H9 (cell line): Measurements from ENCODE around the gene VWF. TPM values are rescaled to one million over a fixed set of nuclear protein-coding genes. Genes with fewer than 3 reads are reported as not detected.

Experiments used
- DNase-seq: peaks from one replicate; pipeline ENCODE4 v3.0.0-alpha.2; 2017
- H2AFZ ChIP-seq: one replicate; pipeline ENCODE4 v1.6.1; 2013; ENCODE audit warnings: mild to moderate bottlenecking, low read length, control low read depth, moderate library complexity
- H2AK5ac ChIP-seq: 2 replicates; pipeline ENCODE4 v1.6.1; 2013; ENCODE audit warnings: low read length, control low read depth, mixed read lengths; ENCODE audit not compliant: insufficient read length
- H2BK120ac ChIP-seq: one replicate; pipeline ENCODE4 v1.6.1; 2013; ENCODE audit warnings: low read depth, mild to moderate bottlenecking, low read length, control low read depth, inconsistent platforms; ENCODE audit not compliant: poor library complexity, severe bottlenecking
- H2BK12ac ChIP-seq: 2 replicates; pipeline ENCODE4 v1.6.1; 2013; ENCODE audit warnings: low read length, control low read depth, mixed read lengths, low read depth; ENCODE audit not compliant: insufficient read length
- H2BK15ac ChIP-seq: 2 replicates; pipeline ENCODE4 v1.6.1; 2013; ENCODE audit warnings: low read depth, low read length, control low read depth
- H2BK20ac ChIP-seq: one replicate; pipeline ENCODE4 v1.6.1; 2013; ENCODE audit warnings: low read depth, mild to moderate bottlenecking, low read length, control low read depth, inconsistent platforms; ENCODE audit not compliant: poor library complexity, severe bottlenecking
- H2BK5ac ChIP-seq: 2 replicates; pipeline ENCODE4 v1.6.1; 2013; ENCODE audit warnings: low read length, control low read depth, mixed read lengths; ENCODE audit not compliant: insufficient read length
- H3K14ac ChIP-seq: 2 replicates; pipeline ENCODE4 v1.6.1; 2013; ENCODE audit warnings: low read length, control low read depth; ENCODE audit not compliant: insufficient read depth
- H3K18ac ChIP-seq: 2 replicates; pipeline ENCODE4 v1.6.1; 2013; ENCODE audit warnings: low read depth, mild to moderate bottlenecking, mixed read lengths, low read length, control low read depth; ENCODE audit not compliant: insufficient read length
- H3K23ac ChIP-seq: 2 replicates; pipeline ENCODE4 v1.6.1; 2013; ENCODE audit warnings: low read length, control low read depth, mixed read lengths, low read depth; ENCODE audit not compliant: insufficient read length
- H3K23me2 ChIP-seq: 2 replicates; pipeline ENCODE4 v1.6.1; 2013; ENCODE audit warnings: low read depth, mild to moderate bottlenecking, mixed read lengths, low read length, control low read depth; ENCODE audit not compliant: insufficient read length, poor library complexity, severe bottlenecking
- H3K27ac ChIP-seq: 2 replicates; pipeline ENCODE4 v1.5.1; 2013; ENCODE audit warnings: low read length, control low read depth, mixed read lengths, low read depth; ENCODE audit not compliant: insufficient read length
- H3K27me3 ChIP-seq: 2 replicates; pipeline ENCODE4 v1.6.1; 2013; ENCODE audit warnings: low read length, control low read depth, inconsistent platforms; ENCODE audit not compliant: insufficient read depth
- H3K4ac ChIP-seq: 2 replicates; pipeline ENCODE4 v1.6.1; 2013; ENCODE audit warnings: low read depth, mild to moderate bottlenecking, control low read depth, inconsistent platforms, low read length, moderate library complexity
- H3K4me1 ChIP-seq: 2 replicates; pipeline ENCODE4 v1.6.1; 2013; ENCODE audit warnings: low read length, control low read depth, inconsistent platforms; ENCODE audit not compliant: insufficient read depth
- H3K4me2 ChIP-seq: 2 replicates; pipeline ENCODE4 v1.6.1; 2013; ENCODE audit warnings: low read length, control low read depth, mixed read lengths; ENCODE audit not compliant: insufficient read length, insufficient read depth
- H3K56ac ChIP-seq: 2 replicates; pipeline ENCODE4 v1.6.1; 2013; ENCODE audit warnings: low read depth, mild to moderate bottlenecking, mixed read lengths, low read length, control low read depth; ENCODE audit not compliant: insufficient read length
- H3K79me1 ChIP-seq: 2 replicates; pipeline ENCODE4 v1.6.1; 2013; ENCODE audit warnings: low read depth, mild to moderate bottlenecking, moderate library complexity, low read length, control low read depth, inconsistent platforms; ENCODE audit not compliant: insufficient read depth, poor library complexity, severe bottlenecking
- H3K79me2 ChIP-seq: 2 replicates; pipeline ENCODE4 v1.6.1; 2013; ENCODE audit warnings: low read length, control low read depth, inconsistent platforms; ENCODE audit not compliant: insufficient read depth
- H3K9ac ChIP-seq: 2 replicates; pipeline ENCODE4 v1.6.1; 2013; ENCODE audit warnings: low read length, control low read depth, mixed read lengths; ENCODE audit not compliant: insufficient read length; ENCODE audit errors: extremely low read depth
- H3K9me3 ChIP-seq: one replicate; pipeline ENCODE4 v1.6.1; 2013; ENCODE audit warnings: low read depth, low read length, inconsistent platforms; ENCODE audit not compliant: control insufficient read depth
- H3T11ph ChIP-seq: one replicate; pipeline ENCODE4 v1.6.1; 2013; ENCODE audit warnings: mild to moderate bottlenecking, low read length, control low read depth, inconsistent platforms
- H4K20me1 ChIP-seq: one replicate; pipeline ENCODE4 v1.6.1; 2013; ENCODE audit not compliant: control insufficient read depth, insufficient read length, insufficient read depth
- H4K5ac ChIP-seq: 2 replicates; pipeline ENCODE4 v1.6.1; 2013; ENCODE audit warnings: low read depth, mild to moderate bottlenecking, mixed read lengths, low read length, control low read depth; ENCODE audit not compliant: insufficient read length
- H4K8ac ChIP-seq: replicated peaks from 2 replicates; pipeline ENCODE4 v1.6.1; 2013; ENCODE audit warnings: low read length, control low read depth, mixed read lengths, low read depth; ENCODE audit not compliant: insufficient read length
- H4K91ac ChIP-seq: 2 replicates; pipeline ENCODE4 v1.6.1; 2013; ENCODE audit warnings: low read depth, mild to moderate bottlenecking, moderate library complexity, mixed read lengths, low read length, control low read depth; ENCODE audit not compliant: insufficient read length
- H3K27ac Mint-ChIP-seq, 3 experiments: 2 replicates in 2 of 3; 3 replicates in 1 of 3; pipeline ENCODE4 v1.8.0; 2020 to 2021; ENCODE audit warnings: mixed read lengths in 3 of 3, mild to moderate bottlenecking in 1 of 3, moderate library complexity in 1 of 3
- H3K27me3 Mint-ChIP-seq: 2 replicates; pipeline ENCODE4 v1.8.0; 2021; ENCODE audit warnings: low read depth, mild to moderate bottlenecking, moderate library complexity, mixed read lengths
- H3K36me3 Mint-ChIP-seq, 3 experiments: 2 replicates in 2 of 3; 3 replicates in 1 of 3; pipeline ENCODE4 v1.8.0; 2020 to 2021; ENCODE audit warnings: low read depth in 3 of 3, mixed read lengths in 3 of 3; ENCODE audit not compliant: insufficient read depth in 1 of 3
- H3K4me1 Mint-ChIP-seq, 2 experiments: 2 replicates each; pipeline ENCODE4 v1.8.0; 2020; ENCODE audit warnings: mixed read lengths in 2 of 2
- H3K4me3 Mint-ChIP-seq, 2 experiments: 2 replicates in 1 of 2; 3 replicates in 1 of 2; pipeline ENCODE4 v1.8.0; 2020 to 2021; ENCODE audit warnings: mild to moderate bottlenecking in 2 of 2, mixed read lengths in 2 of 2, moderate library complexity in 1 of 2
- H3K9me3 Mint-ChIP-seq, 2 experiments: 2 replicates in 1 of 2; 3 replicates in 1 of 2; pipeline ENCODE4 v1.8.0; 2020; ENCODE audit warnings: mild to moderate bottlenecking in 2 of 2, mixed read lengths in 2 of 2, moderate library complexity in 1 of 2
- WGBS: extraction: QIAGEN DNeasy Blood & Tissue Kit; methylation state at CpG from one replicate; pipeline ENCODE4 v1.1.7; 2013; ENCODE audit warnings: missing lambda C conversion rate, low lambda C conversion rate, mixed read lengths; ENCODE audit not compliant: insufficient read length; ENCODE audit errors: extremely low coverage; 5-methylcytosine and 5-hydroxymethylcytosine counted together
- total RNA-seq: library from RNA; stranded (reverse); gene quantifications from 2 replicates; pipeline ENCODE4 v1.2.1, GENCODE V29; 2021
- TF ChIP-seq, protein P1 (sequence below): fragments of 200-600 bp; sonication (generic); conservative IDR thresholded peaks from 3 replicates; pipeline ENCODE4 v1.8.0; 2021; ENCODE audit warnings: antibody characterized with exemption, mild to moderate bottlenecking

The VWF gene
- total RNA-seq, 1 experiment from 2014 or later: 0.17 TPM

DNA sequence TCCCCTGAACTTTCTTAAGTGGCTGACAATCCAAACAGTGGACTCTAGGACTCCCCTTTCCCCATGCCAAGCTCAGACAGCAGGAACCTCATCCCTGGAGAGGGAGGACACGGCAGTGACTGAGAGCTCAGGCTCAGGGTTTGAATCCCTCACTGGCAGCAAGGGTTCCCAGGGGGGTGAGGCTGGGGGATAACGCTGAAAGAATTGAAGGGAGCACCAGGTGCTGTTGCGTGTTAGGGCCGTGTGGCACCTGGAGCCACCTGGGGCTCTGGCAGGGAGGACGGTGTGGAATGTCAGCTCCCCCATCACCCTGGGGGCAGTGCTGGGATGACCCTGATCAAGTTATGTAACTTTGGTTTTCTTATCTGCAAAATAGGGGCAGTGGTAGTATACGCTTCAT is 219.5 kb downstream of the VWF start:
- no peak overlapping the region for H2BK20ac ChIP-seq
- no peak overlapping the region for H2BK15ac ChIP-seq
- no peaks in the 10 kb centered on the region for H3K27me3 ChIP-seq
- H2BK120ac ChIP-seq: no peak overlapping the region
- H4K20me1 ChIP-seq: no peaks in the 10 kb centered on the region
- H4K8ac ChIP-seq: no peak overlapping the region
- no peak overlapping the region for H3K18ac ChIP-seq
- DNase-seq: no peak
- no peak overlapping the region for H3K27ac ChIP-seq
- no peak overlapping the region for H2AK5ac ChIP-seq
- H3K23me2 ChIP-seq: no peaks in the 10 kb centered on the region
- H2BK12ac ChIP-seq: no peak overlapping the region
- H3K9ac ChIP-seq: no peak overlapping the region
- H3K56ac ChIP-seq: no peak overlapping the region
- no peaks in the 10 kb centered on the region for H3K9me3 ChIP-seq
- H3K4me2 ChIP-seq: no peak overlapping the region
- peaks cover 18 to 25% of the 10 kb centered on the region in 2 experiments for H3K4me1 Mint-ChIP-seq
- no peaks in the 10 kb centered on the region for H3K79me2 ChIP-seq
- no peak overlapping the region for H3K23ac ChIP-seq
- no peak overlapping the region for H3K14ac ChIP-seq
- no CpG with 5 or more reads among the region's 6 CpGs for WGBS
- TF ChIP-seq, protein P1, sequence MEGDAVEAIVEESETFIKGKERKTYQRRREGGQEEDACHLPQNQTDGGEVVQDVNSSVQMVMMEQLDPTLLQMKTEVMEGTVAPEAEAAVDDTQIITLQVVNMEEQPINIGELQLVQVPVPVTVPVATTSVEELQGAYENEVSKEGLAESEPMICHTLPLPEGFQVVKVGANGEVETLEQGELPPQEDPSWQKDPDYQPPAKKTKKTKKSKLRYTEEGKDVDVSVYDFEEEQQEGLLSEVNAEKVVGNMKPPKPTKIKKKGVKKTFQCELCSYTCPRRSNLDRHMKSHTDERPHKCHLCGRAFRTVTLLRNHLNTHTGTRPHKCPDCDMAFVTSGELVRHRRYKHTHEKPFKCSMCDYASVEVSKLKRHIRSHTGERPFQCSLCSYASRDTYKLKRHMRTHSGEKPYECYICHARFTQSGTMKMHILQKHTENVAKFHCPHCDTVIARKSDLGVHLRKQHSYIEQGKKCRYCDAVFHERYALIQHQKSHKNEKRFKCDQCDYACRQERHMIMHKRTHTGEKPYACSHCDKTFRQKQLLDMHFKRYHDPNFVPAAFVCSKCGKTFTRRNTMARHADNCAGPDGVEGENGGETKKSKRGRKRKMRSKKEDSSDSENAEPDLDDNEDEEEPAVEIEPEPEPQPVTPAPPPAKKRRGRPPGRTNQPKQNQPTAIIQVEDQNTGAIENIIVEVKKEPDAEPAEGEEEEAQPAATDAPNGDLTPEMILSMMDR: no peak
- no peak overlapping the region for H3K4me3 Mint-ChIP-seq
- no peak overlapping the region for H3T11ph ChIP-seq
- no peaks in the 10 kb centered on the region; the same call in 1 of the 2 replicates for H3K4me1 ChIP-seq
- no peak overlapping the region for H2AFZ ChIP-seq
- H3K79me1 ChIP-seq: no peaks in the 10 kb centered on the region
- H4K91ac ChIP-seq: no peak overlapping the region
- no peaks in the 10 kb centered on the region; the same call in none of the 2 replicates for H3K27me3 Mint-ChIP-seq
- H2BK5ac ChIP-seq: no peak overlapping the region
- H3K27ac Mint-ChIP-seq: no peak overlapping the region
- no peak overlapping the region for H4K5ac ChIP-seq
- H3K36me3 Mint-ChIP-seq: no peaks in the 10 kb centered on the region
- no peaks in the 10 kb centered on the region; a peak in 1 of 5 replicates for H3K9me3 Mint-ChIP-seq
- no peak overlapping the region for H3K4ac ChIP-seq
